ES-I3 (cell line): ENCODE results near the gene LEP.
A peak's percentile ranks its signal among the peaks of the same experiment; 100 is the strongest.

Experiments
- H3K36me3 ChIP-seq: 2 replicates; pipeline ENCODE4 v1.6.1; 2013; ENCODE audit warnings: mild to moderate bottlenecking, low read length, control low read depth, moderate library complexity; ENCODE audit not compliant: insufficient read depth
- H3K4me1 ChIP-seq: 2 replicates; pipeline ENCODE4 v1.6.1; 2013; ENCODE audit warnings: mild to moderate bottlenecking, control low read depth, low read length; ENCODE audit not compliant: insufficient read depth
- H3K9ac ChIP-seq: 2 replicates; pipeline ENCODE4 v1.6.1; 2013; ENCODE audit warnings: low read depth, mild to moderate bottlenecking, low read length, moderate library complexity
- H3K9me3 ChIP-seq: 2 replicates; pipeline ENCODE4 v1.6.1; 2013; ENCODE audit warnings: mild to moderate bottlenecking, low read length, moderate library complexity; ENCODE audit not compliant: control insufficient read depth, insufficient read depth

Gene LEP

GRCh38 chr7:128240696-128241386 is at the start of gene LEP:
LEP (plus strand) TSS chr7:128241278; CDS start chr7:128252019, 10,741 bp downstream.
- H3K9ac ChIP-seq: no peak within 1 kb of the TSS
- no peaks in the 10 kb centered on the region for H3K36me3 ChIP-seq
- H3K4me1 ChIP-seq: no peaks in the 10 kb centered on the region
- H3K9me3 ChIP-seq: peaks cover 10% of the 10 kb centered on the region; the same call in 1 of the 2 replicates

- Histone ChIP-seq H3K36me3 (no peaks in the 10 kb centered on the region), H3K9me3 (0 out of 2 replicates have a peak, but pooled peaks cover 9% of the 10 kb centered on the region), H3K9ac (peak overlapping the region; percentile 36; the same call in 1 of the 2 replicates), H3K4me1 (no peaks in the 10 kb centered on the region)
Observed at GRCh38 chr7:128192497-128193142, 48.5 kb upstream of the LEP start.

- Histone ChIP-seq H3K4me1 (no peaks in the 10 kb centered on the region), H3K9me3 (0 out of 2 replicates have a peak, but pooled peaks cover 9% of the 10 kb centered on the region), H3K36me3 (no peaks in the 10 kb centered on the region), H3K9ac (no peak overlapping the region)
Observed at GRCh38 chr7:128194533-128195282, 46.4 kb upstream of the LEP start.

GRCh38 chr7:128197589-128197988 is 43.5 kb upstream of the LEP start:
- H3K9me3 ChIP-seq: 0 out of 2 replicates have a peak, but pooled peaks cover 9% of the 10 kb centered on the region
- H3K36me3 ChIP-seq: no peaks in the 10 kb centered on the region
- H3K9ac ChIP-seq: no peak overlapping the region
- no peaks in the 10 kb centered on the region for H3K4me1 ChIP-seq

GRCh38 chr7:128197989-128198580 is 43.0 kb upstream of the LEP start:
- no peak overlapping the region for H3K9ac ChIP-seq
- no peaks in the 10 kb centered on the region for H3K36me3 ChIP-seq
- H3K4me1 ChIP-seq: no peaks in the 10 kb centered on the region
- H3K9me3 ChIP-seq: 0 out of 2 replicates have a peak, but pooled peaks cover 9% of the 10 kb centered on the region

GRCh38 chr7:128200376-128200775 is 40.7 kb upstream of the LEP start:
- Histone ChIP-seq H3K9ac (no peak overlapping the region; the same call in 1 of the 2 replicates), H3K36me3 (no peaks in the 10 kb centered on the region), H3K9me3 (no peaks in the 10 kb centered on the region), H3K4me1 (no peaks in the 10 kb centered on the region)

- Histone ChIP-seq H3K9ac (peak overlapping the region; percentile 73), H3K9me3 (no peaks in the 10 kb centered on the region), H3K4me1 (no peaks in the 10 kb centered on the region), H3K36me3 (no peaks in the 10 kb centered on the region)
Observed at GRCh38 chr7:128201067-128201689, 39.9 kb upstream of the LEP start.

- Histone ChIP-seq H3K9ac (peak overlapping the region; percentile 73; the same call in 1 of the 2 replicates), H3K4me1 (no peaks in the 10 kb centered on the region), H3K36me3 (no peaks in the 10 kb centered on the region), H3K9me3 (no peaks in the 10 kb centered on the region)
Observed at GRCh38 chr7:128201690-128202085, 39.4 kb upstream of the LEP start.

- H3K36me3 ChIP-seq: no peaks in the 10 kb centered on the region
- H3K4me1 ChIP-seq: no peaks in the 10 kb centered on the region
- H3K9ac ChIP-seq: no peak overlapping the region
- H3K9me3 ChIP-seq: no peaks in the 10 kb centered on the region
Observed at GRCh38 chr7:128202287-128202957, 38.7 kb upstream of the LEP start.

GRCh38 chr7:128203047-128203491 is 38.0 kb upstream of the LEP start:
- Histone ChIP-seq H3K9me3 (no peaks in the 10 kb centered on the region), H3K4me1 (no peaks in the 10 kb centered on the region), H3K9ac (no peak overlapping the region), H3K36me3 (no peaks in the 10 kb centered on the region)

GRCh38 chr7:128203710-128204214 is 37.3 kb upstream of the LEP start:
- H3K4me1 ChIP-seq: no peaks in the 10 kb centered on the region
- no peaks in the 10 kb centered on the region for H3K36me3 ChIP-seq
- no peak overlapping the region for H3K9ac ChIP-seq
- H3K9me3 ChIP-seq: no peaks in the 10 kb centered on the region

GRCh38 chr7:128204455-128204854 is 36.6 kb upstream of the LEP start:
- H3K36me3 ChIP-seq: no peaks in the 10 kb centered on the region
- no peak overlapping the region for H3K9ac ChIP-seq
- no peaks in the 10 kb centered on the region for H3K9me3 ChIP-seq

GRCh38 chr7:128205068-128205467 is 36.0 kb upstream of the LEP start:
- Histone ChIP-seq H3K9me3 (no peaks in the 10 kb centered on the region), H3K4me1 (no peaks in the 10 kb centered on the region), H3K9ac (no peak overlapping the region), H3K36me3 (no peaks in the 10 kb centered on the region)

More at GRCh38 chr7:128204455-128204854, 36.6 kb upstream of the LEP start:
- H3K4me1 ChIP-seq: no peaks in the 10 kb centered on the region
